SU-DHL-6 (cell line): Measurements from ENCODE around the gene ST6GALNAC2.

Experiments used
- H2AFZ ChIP-seq: fragments of 200-600 bp; sonication (generic); 2 replicates; pipeline ENCODE4 v1.6.1; 2014; ENCODE audit warnings: low read depth, mild to moderate bottlenecking, moderate library complexity, mixed read lengths, antibody characterized with exemption, low read length; ENCODE audit not compliant: severe bottlenecking
- H3F3A ChIP-seq: fragments of 200-600 bp; shearing (Covaris generic); 2 replicates; pipeline ENCODE4 v1.6.0; 2016; ENCODE audit warnings: antibody characterized with exemption, mild to moderate bottlenecking; ENCODE audit not compliant: insufficient read depth
- H3K27ac ChIP-seq: fragments of 200-600 bp; sonication (generic); 2 replicates; pipeline ENCODE4 v1.5.1; 2016; ENCODE audit warnings: low read depth, mild to moderate bottlenecking, low read length, moderate library complexity, mixed read lengths
- H3K27me3 ChIP-seq: fragments of 200-600 bp; sonication (generic), shearing (Covaris generic); 2 replicates; pipeline ENCODE4 v1.6.0; 2014; ENCODE audit warnings: mild to moderate bottlenecking, low read length
- H3K36me3 ChIP-seq: fragments of 200-600 bp; sonication (generic); 2 replicates; pipeline ENCODE4 v1.6.1; 2014; ENCODE audit warnings: mild to moderate bottlenecking, low read length, mixed read lengths
- H3K4me2 ChIP-seq: fragments of 300-600, 200-600 bp; shearing (Covaris generic), sonication (generic); 2 replicates; pipeline ENCODE4 v1.6.0; 2014; ENCODE audit warnings: low read length, low read depth, mild to moderate bottlenecking; ENCODE audit not compliant: poor library complexity, severe bottlenecking
- H3K4me3 ChIP-seq: fragments of 200-600 bp; sonication (generic); 2 replicates; pipeline ENCODE4 v1.5.1; 2014; ENCODE audit warnings: antibody characterized with exemption, low read length, mild to moderate bottlenecking, mixed read lengths; ENCODE audit not compliant: insufficient read depth, poor library complexity, severe bottlenecking
- H3K79me2 ChIP-seq: fragments of 200-600 bp; sonication (generic); 2 replicates; pipeline ENCODE4 v1.6.1; 2014; ENCODE audit warnings: mild to moderate bottlenecking, low read length, moderate library complexity; ENCODE audit not compliant: insufficient read depth
- H3K9ac ChIP-seq: fragments of 200-600 bp; sonication (generic); 2 replicates; pipeline ENCODE4 v1.7.0; 2014; ENCODE audit warnings: mild to moderate bottlenecking, low read length
- H3K9me2 ChIP-seq: fragments of 200-600 bp; sonication (generic); replicated peaks from 2 replicates; pipeline ENCODE4 v1.6.1; 2014; ENCODE audit warnings: low read length; ENCODE audit not compliant: insufficient read depth
- H3K9me3 ChIP-seq: fragments of 200-600 bp; sonication (generic); 2 replicates; pipeline ENCODE4 v1.6.1; 2014; ENCODE audit warnings: low read length, mixed read lengths; ENCODE audit not compliant: insufficient read depth
- H4K20me1 ChIP-seq: fragments of 200-600 bp; sonication (generic); 2 replicates; pipeline ENCODE4 v1.6.1; 2014; ENCODE audit warnings: low read depth, mild to moderate bottlenecking, antibody characterized with exemption, low read length, moderate library complexity, mixed read lengths
- EZH2phosphoT487 ChIP-seq: fragments of 200-600 bp; sonication (generic), shearing (Covaris generic); conservative IDR thresholded peaks from 2 replicates; pipeline ENCODE4 v1.6.1; 2018; ENCODE audit warnings: mild to moderate bottlenecking, antibody characterized with exemption, low read length, moderate library complexity, mixed read lengths
- TF ChIP-seq, protein P1 (sequence below): fragments of 200-600 bp; sonication (generic); IDR thresholded peaks from one replicate; pipeline ENCODE4 v1.5.1; 2017; ENCODE audit warnings: antibody characterized with exemption, mild to moderate bottlenecking, low read length, moderate library complexity; ENCODE audit not compliant: insufficient read depth, poor library complexity, severe bottlenecking

ST6GALNAC2 gene

DNA sequence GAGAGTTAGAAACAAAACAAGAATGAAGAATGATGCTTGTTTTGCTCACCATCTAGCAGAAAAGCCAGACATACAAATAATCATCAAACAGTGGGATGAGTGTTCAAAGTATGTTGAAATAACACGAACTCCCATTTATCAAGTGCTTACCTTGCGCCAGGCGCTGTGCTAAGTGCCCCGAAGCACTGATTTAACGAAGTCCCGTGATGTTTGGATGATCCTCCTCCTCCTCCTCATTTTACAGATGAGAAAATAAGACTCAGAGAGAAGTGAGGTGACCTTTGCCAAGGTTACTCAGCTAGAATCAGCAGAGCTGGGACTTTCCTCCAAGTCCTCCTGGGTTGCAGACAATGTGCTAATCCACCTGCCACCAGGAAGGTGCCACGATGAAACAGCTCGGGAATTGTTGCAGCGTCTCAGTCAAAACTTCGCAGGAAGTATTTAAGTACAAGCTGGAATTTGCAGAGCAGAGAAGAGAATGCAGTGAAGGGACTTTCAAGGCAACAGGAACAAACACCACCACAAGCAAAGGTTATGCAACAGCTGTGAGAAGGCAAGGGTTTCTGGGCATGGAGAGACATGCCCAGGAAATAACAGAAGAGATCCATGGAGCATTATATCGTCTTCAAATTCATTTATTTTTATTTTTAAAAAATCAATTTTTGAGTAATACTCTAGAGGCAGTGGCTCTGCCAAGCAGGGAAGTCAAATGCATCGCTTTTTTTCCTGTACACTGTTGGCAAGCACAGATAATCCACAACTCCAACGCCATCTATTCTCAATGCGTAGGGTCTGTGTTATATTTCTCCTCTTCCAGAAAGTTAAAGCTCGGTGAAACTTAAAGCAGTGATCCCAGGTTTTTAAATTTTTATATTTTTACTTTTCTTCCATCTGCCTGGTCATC lies 34.7 kb downstream of the ST6GALNAC2 start:
- Histone ChIP-seq H4K20me1 (no peaks in the 10 kb centered on the region), H3K9me2 (no peaks in the 10 kb centered on the region), H3K9me3 (no peaks in the 10 kb centered on the region), H2AFZ (no peak overlapping the region), H3F3A (0 out of 2 replicates have a peak, but pooled peaks cover 3% of the 10 kb centered on the region), H3K9ac (no peak overlapping the region), H3K27me3 (no peaks in the 10 kb centered on the region), H3K36me3 (no peaks in the 10 kb centered on the region), H3K27ac (no peak overlapping the region), H3K4me3 (no peak overlapping the region), H3K79me2 (no peaks in the 10 kb centered on the region), H3K4me2 (no peak overlapping the region)
- TF ChIP-seq, protein P1, sequence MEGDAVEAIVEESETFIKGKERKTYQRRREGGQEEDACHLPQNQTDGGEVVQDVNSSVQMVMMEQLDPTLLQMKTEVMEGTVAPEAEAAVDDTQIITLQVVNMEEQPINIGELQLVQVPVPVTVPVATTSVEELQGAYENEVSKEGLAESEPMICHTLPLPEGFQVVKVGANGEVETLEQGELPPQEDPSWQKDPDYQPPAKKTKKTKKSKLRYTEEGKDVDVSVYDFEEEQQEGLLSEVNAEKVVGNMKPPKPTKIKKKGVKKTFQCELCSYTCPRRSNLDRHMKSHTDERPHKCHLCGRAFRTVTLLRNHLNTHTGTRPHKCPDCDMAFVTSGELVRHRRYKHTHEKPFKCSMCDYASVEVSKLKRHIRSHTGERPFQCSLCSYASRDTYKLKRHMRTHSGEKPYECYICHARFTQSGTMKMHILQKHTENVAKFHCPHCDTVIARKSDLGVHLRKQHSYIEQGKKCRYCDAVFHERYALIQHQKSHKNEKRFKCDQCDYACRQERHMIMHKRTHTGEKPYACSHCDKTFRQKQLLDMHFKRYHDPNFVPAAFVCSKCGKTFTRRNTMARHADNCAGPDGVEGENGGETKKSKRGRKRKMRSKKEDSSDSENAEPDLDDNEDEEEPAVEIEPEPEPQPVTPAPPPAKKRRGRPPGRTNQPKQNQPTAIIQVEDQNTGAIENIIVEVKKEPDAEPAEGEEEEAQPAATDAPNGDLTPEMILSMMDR: no peak
- TF ChIP-seq EZH2phosphoT487: no peak

DNA sequence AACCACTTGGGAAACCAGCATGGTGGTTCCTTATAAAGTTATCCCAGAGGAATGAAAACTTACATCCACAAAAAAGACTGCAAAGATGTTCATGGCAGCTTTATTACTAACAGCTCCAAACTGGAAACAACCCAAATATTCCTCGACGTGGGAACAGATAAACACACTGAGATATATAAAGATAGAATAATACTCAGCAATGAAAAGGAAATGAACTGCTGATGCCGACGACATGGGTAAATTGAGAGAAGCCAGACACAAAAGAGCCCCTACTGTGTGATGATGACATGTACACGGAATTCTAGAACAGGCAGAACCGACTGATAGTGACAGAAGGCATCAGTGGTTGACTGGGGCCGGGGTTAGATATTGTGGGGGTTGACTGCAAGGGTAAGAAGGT lies 36.1 kb downstream of the ST6GALNAC2 start:
- no peaks in the 10 kb centered on the region for H3K9me3 ChIP-seq
- no peaks in the 10 kb centered on the region for H4K20me1 ChIP-seq
- no peak overlapping the region for H3K4me2 ChIP-seq
- H3K79me2 ChIP-seq: no peaks in the 10 kb centered on the region
- no peaks in the 10 kb centered on the region for H3K9me2 ChIP-seq
- H3K27me3 ChIP-seq: no peaks in the 10 kb centered on the region
- no peak overlapping the region for H3K9ac ChIP-seq
- H3K27ac ChIP-seq: no peak overlapping the region
- H2AFZ ChIP-seq: no peak overlapping the region
- no peak overlapping the region for H3K4me3 ChIP-seq
- H3K36me3 ChIP-seq: no peaks in the 10 kb centered on the region
- TF ChIP-seq, protein P1: no peak
- TF ChIP-seq EZH2phosphoT487: no peak
- no peaks in the 10 kb centered on the region for H3F3A ChIP-seq

GRCh38 chr17:76549215-76549518 lies 36.5 kb downstream of the ST6GALNAC2 start:
- Histone ChIP-seq H3K9me2 (no peaks in the 10 kb centered on the region), H3K4me2 (no peak overlapping the region), H2AFZ (no peak overlapping the region), H3K27ac (no peak overlapping the region), H3K36me3 (no peaks in the 10 kb centered on the region), H4K20me1 (no peaks in the 10 kb centered on the region), H3K27me3 (no peaks in the 10 kb centered on the region), H3F3A (no peaks in the 10 kb centered on the region), H3K79me2 (no peaks in the 10 kb centered on the region), H3K9ac (no peak overlapping the region), H3K4me3 (no peak overlapping the region), H3K9me3 (no peaks in the 10 kb centered on the region)
- TF ChIP-seq, protein P1: no peak
- TF ChIP-seq EZH2phosphoT487: no peak
